ENCODE results near the gene CLSTN1. TPM values are rescaled to one million over a fixed set of nuclear protein-coding genes. Genes with fewer than 3 reads are reported as not detected.

The CLSTN1 gene
- total and polyA plus RNA-seq, 2 donors (not counting 1 experiment from before 2014, with no cell fraction given) = 34.9 to 81.4 TPM

DNA sequence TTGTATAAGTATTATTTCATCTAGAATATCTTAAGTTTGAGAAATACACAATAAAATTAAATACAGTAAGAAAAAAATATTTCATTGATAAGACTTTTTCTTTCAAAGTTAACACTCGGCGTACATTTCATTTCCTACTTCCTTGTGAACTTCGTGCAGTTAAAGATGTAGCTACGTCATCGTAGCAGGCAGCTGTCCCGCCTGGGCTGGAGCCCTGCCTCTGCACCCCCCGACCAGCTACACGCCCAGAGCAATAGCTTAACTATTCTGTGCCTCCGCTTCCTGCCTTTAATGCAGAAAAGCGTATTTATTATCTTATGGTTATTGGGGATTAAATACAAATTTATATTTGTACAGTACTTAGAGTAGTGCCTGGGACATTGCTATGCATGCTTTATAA lies 53.5 kb downstream of the CLSTN1 start:
- H3K79me2 ChIP-seq (ENCODE audit: control insufficient read depth, insufficient read depth, low read length) = peaks cover 77% of the 10 kb centered on the region
- WGBS (ENCODE audit: insufficient coverage) = 98% methylated on average over 7 of the region's 10 CpGs
- H3K27ac ChIP-seq (ENCODE audit: low read length in 2 of 2) = no peak overlapping the region
- H3K9ac ChIP-seq (ENCODE audit: low read length) = no peak overlapping the region
- H3K4me1 ChIP-seq (ENCODE audit: control insufficient read depth in 2 of 2, insufficient read depth in 2 of 2, low read length in 2 of 2) = no peaks in the 10 kb centered on the region
- ATAC-seq (ENCODE audit: low read depth) (no peak), DNase-seq (no peak)
- H3K9me3 Mint-ChIP-seq (ENCODE audit: insufficient read depth) = no peaks in the 10 kb centered on the region
- H3K27me3 ChIP-seq (replicated peaks in 1 of 4; ENCODE audit: control extremely low read depth in 1 of 4, control insufficient read depth in 3 of 4, insufficient read depth in 4 of 4, low read length in 3 of 4) = no peaks in the 10 kb centered on the region
- no peaks in the 10 kb centered on the region for H3K27me3 Mint-ChIP-seq
- H2AFZ ChIP-seq (ENCODE audit: insufficient read depth, low read depth, low read length, poor library complexity, severe bottlenecking) = no peak overlapping the region
- intact Hi-C loops (cut with micrococcal nuclease) = no loop called here
- no peak overlapping the region for H3K4me3 ChIP-seq (ENCODE audit: control extremely low read depth in 1 of 5, extremely low read depth in 1 of 5, insufficient read depth in 1 of 5, low read depth in 2 of 5, low read length in 4 of 5)
- H3K4me2 ChIP-seq (replicated peaks; ENCODE audit: low read depth, low read length, poor library complexity, severe bottlenecking) = no peak overlapping the region
- H3K27ac Mint-ChIP-seq = no peak overlapping the region
- TF ChIP-seq EZH2 (IDR thresholded peaks at IDR 0.05; ENCODE audit: borderline replicate concordance, insufficient read depth, low read depth, low read length, poor library complexity, severe bottlenecking) = no peak
- no peak for TF ChIP-seq CTCF (IDR thresholded peaks at IDR 0.05)
- CTCF ChIA-PET = no interaction called here
- POLR2A ChIA-PET = no interaction called here
- no peaks in the 10 kb centered on the region for H3K9me3 ChIP-seq (ENCODE audit: control extremely low read depth in 1 of 3, control insufficient read depth in 2 of 3, insufficient read depth in 1 of 3, low read length in 2 of 3)
- peaks cover 3% of the 10 kb centered on the region for H3K4me1 Mint-ChIP-seq
- peaks cover 5 to 14% of the 10 kb centered on the region in 2 experiments for H3K36me3 ChIP-seq (replicated peaks in 1 of 2; ENCODE audit: control extremely low read depth in 1 of 2, control insufficient read depth in 1 of 2, extremely low read depth in 1 of 2, insufficient read depth in 2 of 2, low read length in 1 of 2)
- H3K4me3 Mint-ChIP-seq = no peak overlapping the region
- peaks cover 19% of the 10 kb centered on the region for H4K20me1 ChIP-seq (ENCODE audit: control insufficient read depth, insufficient read depth, low read length, poor library complexity, severe bottlenecking)

DNA sequence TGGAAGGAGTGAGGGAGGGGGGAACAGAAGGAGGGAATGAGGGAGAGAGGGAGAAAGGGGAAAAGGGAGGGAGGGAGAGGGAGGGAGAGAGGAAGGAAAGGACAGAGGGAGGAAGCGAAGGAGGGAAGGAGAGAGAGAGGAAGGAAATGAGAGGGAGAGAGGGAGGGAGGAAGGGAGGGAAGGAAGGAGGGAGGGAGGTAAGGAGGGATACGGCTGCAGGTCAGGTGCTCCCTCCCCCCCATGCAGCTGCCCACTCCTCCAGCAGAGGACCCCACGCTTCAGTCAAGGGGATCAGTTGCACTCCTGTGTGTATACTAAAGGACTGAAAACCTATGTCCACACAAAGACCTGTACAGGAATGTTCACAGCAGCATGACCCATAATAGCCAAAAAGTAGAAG lies 54.8 kb downstream of the CLSTN1 start:
- Mint-ChIP-seq H3K4me1 (peaks cover 1% of the 10 kb centered on the region), H3K9me3 (ENCODE audit: insufficient read depth) (no peaks in the 10 kb centered on the region), H3K27me3 (no peaks in the 10 kb centered on the region), H3K27ac (no peak overlapping the region), H3K4me3 (no peak overlapping the region)
- H3K36me3 ChIP-seq (replicated peaks in 1 of 2; ENCODE audit: control extremely low read depth in 1 of 2, control insufficient read depth in 1 of 2, extremely low read depth in 1 of 2, insufficient read depth in 2 of 2, low read length in 1 of 2) = peaks cover 5 to 14% of the 10 kb centered on the region in 2 experiments
- H3K4me3 ChIP-seq (ENCODE audit: control extremely low read depth in 1 of 5, extremely low read depth in 1 of 5, insufficient read depth in 1 of 5, low read depth in 2 of 5, low read length in 4 of 5) = no peak overlapping the region
- peaks cover 81% of the 10 kb centered on the region for H3K79me2 ChIP-seq (ENCODE audit: control insufficient read depth, insufficient read depth, low read length)
- ATAC-seq (ENCODE audit: low read depth) (no peak), DNase-seq (no peak)
- intact Hi-C loops (cut with micrococcal nuclease) = no loop called here
- H4K20me1 ChIP-seq (ENCODE audit: control insufficient read depth, insufficient read depth, low read length, poor library complexity, severe bottlenecking) = peaks cover 15% of the 10 kb centered on the region
- no peaks in the 10 kb centered on the region for H3K4me1 ChIP-seq (ENCODE audit: control insufficient read depth in 2 of 2, insufficient read depth in 2 of 2, low read length in 2 of 2)
- POLR2A ChIA-PET = no interaction called here
- TF ChIP-seq CTCF (IDR thresholded peaks at IDR 0.05) (no peak), EZH2 (IDR thresholded peaks at IDR 0.05; ENCODE audit: borderline replicate concordance, insufficient read depth, low read depth, low read length, poor library complexity, severe bottlenecking) (no peak)
- no peaks in the 10 kb centered on the region for H3K27me3 ChIP-seq (replicated peaks in 1 of 4; ENCODE audit: control extremely low read depth in 1 of 4, control insufficient read depth in 3 of 4, insufficient read depth in 4 of 4, low read length in 3 of 4)
- H3K9ac ChIP-seq (ENCODE audit: low read length) = no peak overlapping the region
- H3K9me3 ChIP-seq (ENCODE audit: control extremely low read depth in 1 of 3, control insufficient read depth in 2 of 3, insufficient read depth in 1 of 3, low read length in 2 of 3) = no peaks in the 10 kb centered on the region
- 100% methylated on average over 1 of the region's 3 CpGs for WGBS (ENCODE audit: insufficient coverage)
- no peak overlapping the region for H2AFZ ChIP-seq (ENCODE audit: insufficient read depth, low read depth, low read length, poor library complexity, severe bottlenecking)
- no peak overlapping the region for H3K27ac ChIP-seq (ENCODE audit: low read length in 2 of 2)
- no peak overlapping the region for H3K4me2 ChIP-seq (replicated peaks; ENCODE audit: low read depth, low read length, poor library complexity, severe bottlenecking)
- CTCF ChIA-PET = no interaction called here

Data from B cell (primary cell).